ENCODE results near the gene FANCL.
A peak's percentile ranks its signal among the peaks of the same experiment; 100 is the strongest.
"Not testable (repeated sequence)": the region's sequence is repeated elsewhere in the genome, so short reads cannot be mapped to it uniquely, and the experiment has no call there.

Gene FANCL

DNA sequence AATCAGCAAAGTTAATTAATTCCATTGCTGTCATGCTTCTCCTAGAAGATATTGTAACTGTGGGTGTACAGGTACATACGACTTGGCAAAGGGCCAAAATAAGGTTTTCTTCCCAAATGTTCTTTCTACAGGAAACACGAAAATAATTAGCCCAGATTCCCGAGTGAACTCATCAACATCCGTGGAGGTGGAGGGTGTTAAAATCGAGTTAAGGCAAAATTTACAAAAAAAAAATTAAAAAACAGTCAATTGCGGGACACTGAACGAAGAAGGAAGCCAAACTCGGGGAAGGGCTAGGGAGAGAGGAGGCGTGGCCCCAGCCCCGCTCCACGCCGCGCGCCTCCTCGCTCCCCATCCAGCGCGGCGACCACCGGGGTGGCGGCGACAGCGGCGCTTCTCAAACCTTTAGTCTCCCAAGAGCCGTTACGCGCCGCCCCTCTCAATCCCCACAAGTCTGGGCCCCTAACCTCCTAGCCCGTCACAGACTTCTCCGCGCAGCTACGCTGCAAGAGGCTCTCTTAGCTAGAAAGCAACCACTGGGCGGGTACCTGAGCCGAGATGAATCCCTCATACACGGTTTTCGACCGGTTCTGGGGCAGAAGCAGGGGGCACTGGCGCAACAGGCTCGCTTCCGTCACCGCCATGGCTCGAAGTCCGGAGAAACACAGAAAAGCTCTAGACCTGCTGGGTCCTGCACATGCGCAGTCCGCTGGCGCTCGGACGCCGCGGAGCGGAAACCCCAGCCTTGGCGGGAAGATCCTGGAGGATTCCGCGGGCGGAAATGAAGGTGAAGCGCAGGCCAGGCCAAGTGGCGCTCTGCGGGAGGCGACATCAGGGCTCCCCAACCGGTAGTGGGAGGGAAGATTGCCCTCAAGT lies at the start of gene FANCL:
TSS of gene FANCL (minus strand) at position 656 of the 876 bp plus-strand sequence. CDS start at position 644, 12 bp downstream.
- DNase-seq = peak; percentile 71

DNA sequence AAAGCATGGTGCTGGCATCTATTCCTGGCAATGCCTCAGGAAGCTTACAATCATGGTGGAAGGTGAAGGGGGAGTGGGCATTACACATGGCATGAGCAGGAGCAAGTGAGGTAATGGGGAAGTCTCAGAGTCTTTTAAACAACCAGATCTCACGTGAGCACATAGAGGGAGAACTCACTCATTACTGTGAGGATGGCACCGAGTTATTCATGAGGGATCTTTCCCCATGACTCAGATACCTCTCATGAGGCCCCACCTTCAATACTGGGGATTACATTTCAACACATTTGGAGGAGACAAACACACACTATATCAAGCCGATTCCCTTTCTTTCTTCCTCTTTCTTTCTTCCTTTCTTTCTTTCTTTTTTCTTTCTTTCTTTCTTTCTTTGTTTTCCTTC lies 47.9 kb upstream of the FANCL start:
- DNase-seq = no peak

DNA sequence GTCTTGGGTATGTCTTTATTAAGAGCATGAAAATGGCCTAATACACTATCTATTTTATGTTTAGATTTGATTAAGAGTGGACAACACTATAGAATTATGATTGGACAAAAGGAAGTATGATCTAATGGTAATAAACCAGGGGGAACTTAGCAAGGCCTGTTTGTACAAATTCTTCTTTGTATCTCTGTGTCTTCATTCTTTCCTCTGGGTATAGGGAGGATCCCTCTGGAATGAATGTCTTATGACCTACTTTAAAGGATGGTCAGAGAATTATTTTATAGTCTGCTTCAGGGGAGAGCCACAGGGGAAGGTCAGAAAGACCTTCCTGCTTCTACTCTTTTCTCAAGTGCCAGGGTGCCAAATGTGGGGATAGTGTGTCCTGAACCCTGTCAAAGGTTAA lies 42.8 kb upstream of the FANCL start:
- DNase-seq = no peak

DNA sequence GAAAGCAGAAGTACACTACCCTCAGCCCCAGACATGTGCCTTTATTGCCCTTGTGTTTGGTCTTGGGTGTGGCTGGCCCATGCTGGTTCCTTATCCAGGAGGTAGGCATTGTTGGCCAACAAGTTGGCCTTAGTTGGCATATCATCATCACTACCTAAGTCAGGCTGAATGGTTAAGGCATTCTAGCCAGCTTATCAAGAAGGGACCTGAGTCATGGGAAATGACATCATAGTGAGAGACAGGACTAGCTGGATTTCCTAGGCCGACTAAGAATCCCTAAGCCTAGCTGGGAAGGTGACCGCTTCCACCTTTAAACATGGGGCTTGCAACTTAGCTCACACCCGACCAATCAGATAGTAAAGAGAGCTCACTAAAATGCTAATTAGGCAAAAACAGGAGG lies 34.0 kb upstream of the FANCL start:
- DNase-seq = not testable (repeated sequence)

DNA sequence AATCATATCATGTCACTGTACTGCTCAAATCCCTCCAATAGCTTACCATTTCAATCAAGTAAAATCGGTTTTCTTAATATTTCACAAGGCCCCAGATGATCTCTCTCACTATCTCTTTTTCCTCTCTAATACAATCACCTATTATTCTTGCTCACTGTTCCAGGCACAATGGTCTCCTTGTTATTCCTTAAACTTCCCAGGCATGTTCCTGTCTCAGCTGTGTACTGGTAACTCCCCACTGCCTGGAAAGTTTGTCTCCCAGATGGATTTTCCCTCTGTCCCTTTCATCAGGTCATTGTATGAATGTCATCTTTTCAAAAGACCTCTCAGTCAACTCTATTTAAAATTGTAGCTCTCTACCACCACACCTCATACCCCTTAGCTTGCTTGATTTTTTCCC lies 30.7 kb upstream of the FANCL start:
- no peak for DNase-seq

DNA sequence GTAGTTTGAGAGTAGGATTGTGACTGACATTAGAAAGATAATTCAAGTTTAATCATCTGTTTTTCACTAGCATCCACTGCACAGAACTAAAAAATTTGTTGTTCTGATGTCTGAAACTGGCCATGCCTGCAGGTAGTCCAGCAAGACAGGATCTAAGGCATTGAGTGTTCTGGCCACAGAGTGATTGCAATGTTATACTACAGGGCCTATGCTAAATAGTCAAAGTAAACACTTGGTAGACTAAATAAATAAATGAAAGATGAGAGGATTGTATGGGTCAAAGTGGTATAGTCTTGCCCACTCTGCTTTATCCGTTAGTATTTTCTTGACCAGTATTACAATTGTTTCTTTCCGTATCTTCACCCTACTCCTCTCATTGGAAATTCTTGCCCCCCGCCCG lies 27.6 kb upstream of the FANCL start:
- no peak for DNase-seq

DNA sequence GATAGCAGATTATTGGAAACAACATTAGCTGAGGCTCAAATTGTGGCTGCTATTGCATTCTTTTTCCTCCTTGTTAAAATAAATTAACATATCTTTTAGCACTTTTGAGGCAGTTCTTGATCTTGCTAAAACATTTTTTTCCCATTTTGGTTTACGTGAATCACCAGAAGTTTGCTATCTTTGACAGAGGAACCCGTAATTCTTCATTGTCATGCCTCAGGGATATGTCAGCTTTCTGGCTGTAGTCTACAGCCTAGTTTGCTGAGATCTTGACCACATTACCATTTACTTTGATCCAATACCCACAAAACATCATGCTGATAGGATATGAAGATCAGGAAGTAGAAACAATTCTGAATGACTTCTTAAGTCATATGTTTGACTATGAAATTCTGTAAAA lies 25.1 kb upstream of the FANCL start:
- no peak for DNase-seq

DNA sequence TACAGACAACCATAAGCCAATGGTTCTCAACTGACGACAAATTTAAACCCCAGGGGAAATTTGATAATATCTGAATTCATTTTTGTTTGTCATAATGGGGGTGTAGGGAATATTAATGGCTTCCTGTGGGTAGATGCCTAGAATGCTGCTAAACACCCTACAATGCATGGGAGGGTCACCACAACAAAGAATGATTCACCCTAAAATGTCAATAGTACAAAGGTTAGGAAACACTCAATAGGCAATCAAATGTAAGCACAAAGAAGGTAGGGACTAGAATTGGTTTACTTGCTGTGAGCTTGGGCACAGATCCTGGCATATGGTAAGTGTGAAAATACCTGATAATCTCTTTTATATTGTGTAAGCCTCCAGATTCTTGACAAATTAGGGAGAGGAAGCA lies 20.1 kb upstream of the FANCL start:
- DNase-seq = no peak

DNA sequence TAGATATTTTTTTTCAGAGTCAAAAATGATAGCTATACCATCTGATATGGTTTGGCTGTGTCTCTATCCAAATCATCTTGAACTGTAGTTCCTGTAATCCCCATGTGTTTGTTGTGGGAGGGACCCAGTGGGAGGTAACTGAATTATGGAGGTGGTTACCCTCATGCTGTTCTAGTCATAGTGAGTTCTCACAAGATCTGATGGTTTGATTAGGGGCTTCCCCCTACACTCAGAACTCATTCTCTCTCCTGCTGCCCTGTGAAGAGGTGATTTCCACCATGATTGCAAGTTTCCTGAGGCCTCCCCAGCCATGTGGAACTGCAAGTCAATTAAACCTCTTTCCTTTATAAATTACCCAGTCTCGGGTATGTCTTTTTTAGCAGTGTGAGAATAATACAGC lies 17.3 kb upstream of the FANCL start:
- not testable (repeated sequence) for DNase-seq

DNA sequence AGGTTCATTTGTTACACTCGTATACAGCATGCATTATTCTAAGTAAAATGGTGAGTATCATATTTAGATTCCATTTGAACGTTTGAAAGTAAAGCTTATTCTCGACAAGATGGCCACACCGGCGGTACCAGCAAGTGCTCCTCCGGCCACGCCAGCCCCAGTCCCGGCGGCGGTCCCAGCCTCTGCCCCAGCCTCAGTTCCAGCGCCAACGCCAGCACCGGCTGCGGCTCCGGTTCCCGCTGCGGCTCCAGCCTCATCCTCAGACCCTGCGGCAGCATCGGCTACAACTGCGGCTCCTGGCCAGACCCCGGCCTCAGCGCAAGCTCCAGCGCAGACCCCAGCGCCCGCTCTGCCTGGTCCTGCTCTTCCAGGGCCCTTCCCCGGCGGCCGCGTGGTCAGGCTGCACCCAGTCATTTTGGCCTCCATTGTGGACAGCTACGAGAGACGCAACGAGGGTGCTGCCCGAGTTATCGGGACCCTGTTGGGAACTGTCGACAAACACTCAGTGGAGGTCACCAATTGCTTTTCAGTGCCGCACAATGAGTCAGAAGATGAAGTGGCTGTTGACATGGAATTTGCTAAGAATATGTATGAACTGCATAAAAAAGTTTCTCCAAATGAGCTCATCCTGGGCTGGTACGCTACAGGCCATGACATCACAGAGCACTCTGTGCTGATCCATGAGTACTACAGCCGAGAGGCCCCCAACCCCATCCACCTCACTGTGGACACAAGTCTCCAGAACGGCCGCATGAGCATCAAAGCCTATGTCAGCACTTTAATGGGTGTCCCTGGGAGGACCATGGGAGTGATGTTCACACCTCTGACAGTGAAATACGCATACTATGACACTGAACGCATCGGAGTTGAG lies 10.4 kb upstream of the FANCL start:
- not testable (repeated sequence) for DNase-seq

DNA sequence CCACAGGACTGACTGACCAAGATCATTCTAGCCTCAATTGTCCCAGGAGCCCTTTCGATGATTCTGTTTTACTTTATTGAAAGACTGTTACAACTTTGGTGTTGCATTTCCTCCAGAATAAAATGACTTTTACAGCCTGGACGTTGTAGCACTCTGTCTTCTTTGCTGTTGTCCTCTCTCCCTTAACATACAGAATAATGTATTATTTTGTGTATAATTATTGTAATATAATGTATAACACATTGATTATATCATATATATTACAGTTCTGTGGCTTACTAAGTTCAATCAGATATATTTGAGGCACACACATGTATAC lies 380 bp upstream of the FANCL start:
- no peak for DNase-seq

DNA sequence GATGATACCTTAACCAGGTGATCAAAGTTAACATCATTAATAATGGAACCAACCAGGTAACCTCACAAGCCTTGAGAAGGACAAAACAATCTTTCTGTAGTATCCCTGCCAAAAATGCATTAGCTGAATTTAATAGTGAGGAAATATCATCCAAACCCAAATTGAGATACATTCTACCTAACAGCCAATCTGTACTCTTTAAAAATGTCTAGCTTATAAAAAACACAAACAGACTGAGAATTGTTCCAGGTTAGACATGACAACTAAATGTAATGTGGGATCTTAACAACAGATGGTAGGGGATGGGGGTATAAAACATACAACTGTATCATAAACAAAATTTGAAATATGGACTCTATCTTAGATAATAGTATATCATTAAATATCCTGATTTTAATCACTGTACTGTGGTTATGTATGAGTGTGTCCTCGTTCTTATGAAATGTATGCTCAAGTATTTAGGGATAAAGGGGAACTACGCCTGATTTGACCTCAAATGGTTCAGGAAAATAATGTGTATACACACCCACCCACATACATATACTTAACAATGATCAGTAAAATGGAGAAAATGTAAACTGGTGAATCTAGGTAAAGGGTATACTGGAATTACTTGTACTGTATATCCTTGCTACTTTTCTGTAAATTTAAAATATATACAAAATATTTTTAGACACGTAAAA lies 1.7 kb downstream of the FANCL start:
- DNase-seq = no peak

DNA sequence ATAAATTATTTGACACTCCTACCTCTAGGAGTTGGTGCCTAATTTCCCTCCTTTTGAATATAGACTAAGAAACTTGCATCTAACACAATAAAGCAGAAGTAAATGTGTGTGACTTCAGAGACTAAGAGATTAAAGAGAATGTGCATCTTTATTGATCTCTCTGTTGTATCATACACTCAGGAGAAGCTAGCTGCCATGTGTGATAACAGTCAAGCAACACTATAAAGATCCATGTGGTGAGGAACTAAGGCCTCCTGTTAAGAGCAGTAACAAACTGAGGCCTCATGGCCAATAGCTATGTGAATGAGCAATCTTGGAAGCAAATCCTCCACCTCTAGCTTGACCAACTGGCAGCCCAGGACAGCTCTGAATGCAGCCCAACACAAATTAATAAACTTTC lies 3.4 kb downstream of the FANCL start:
- no peak for DNase-seq

DNA sequence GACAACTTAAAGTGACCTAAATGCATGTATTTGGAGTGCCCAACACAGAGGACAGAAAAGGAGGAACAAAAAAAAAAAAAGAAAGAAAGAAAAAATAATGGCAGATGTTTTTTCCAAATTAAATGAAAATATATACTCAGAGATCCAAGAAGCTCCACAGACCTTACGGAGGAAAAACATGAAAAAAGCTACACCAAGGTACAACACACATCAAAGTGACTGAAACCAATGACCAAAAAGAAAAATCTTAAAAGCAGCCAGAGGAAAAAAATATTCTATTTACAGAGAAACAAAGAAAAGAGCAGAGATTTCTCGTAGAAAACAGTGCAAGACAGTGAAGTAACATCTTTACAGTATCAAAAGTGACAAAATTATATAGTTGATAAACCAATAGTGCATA lies 5.1 kb downstream of the FANCL start:
- no peak for DNase-seq

DNA sequence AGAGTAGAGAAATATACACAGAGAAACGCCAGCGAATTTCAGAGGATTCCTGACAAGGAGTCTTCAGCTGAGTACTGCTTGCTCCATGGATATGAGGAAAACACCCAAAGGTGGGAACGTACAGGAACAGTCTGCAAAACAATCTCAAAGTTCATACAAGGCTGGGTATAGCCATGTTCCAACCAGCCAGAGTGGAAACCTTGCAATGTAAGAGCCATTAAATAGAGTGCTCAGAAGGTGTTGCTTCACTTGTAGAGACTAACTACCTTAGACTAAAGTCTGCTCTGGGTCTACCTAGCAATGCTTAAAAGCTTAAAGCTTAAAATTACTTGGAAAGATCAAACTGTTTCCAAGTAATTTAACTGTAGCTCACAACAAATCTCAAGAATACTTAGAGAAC lies 6.0 kb downstream of the FANCL start:
- DNase-seq = no peak

DNA sequence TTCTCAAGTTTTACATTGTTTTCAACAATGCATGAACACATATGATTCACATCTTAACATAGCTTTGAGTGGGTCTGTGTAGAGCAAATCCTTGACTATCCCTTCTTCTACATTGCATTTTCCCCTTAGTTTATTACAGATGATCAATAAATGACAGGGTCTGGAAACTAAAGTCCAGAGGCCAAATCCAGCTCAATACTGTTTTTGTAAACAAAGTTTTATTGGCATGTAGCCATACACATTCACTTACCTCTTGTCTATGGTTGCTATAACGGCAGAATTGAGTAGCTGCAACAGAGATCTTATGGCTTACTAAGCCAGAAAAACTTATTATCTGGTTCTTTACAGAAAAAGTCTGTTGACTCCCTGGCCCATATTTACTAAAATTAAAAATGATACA lies 12.8 kb downstream of the FANCL start:
- DNase-seq = no peak

DNA sequence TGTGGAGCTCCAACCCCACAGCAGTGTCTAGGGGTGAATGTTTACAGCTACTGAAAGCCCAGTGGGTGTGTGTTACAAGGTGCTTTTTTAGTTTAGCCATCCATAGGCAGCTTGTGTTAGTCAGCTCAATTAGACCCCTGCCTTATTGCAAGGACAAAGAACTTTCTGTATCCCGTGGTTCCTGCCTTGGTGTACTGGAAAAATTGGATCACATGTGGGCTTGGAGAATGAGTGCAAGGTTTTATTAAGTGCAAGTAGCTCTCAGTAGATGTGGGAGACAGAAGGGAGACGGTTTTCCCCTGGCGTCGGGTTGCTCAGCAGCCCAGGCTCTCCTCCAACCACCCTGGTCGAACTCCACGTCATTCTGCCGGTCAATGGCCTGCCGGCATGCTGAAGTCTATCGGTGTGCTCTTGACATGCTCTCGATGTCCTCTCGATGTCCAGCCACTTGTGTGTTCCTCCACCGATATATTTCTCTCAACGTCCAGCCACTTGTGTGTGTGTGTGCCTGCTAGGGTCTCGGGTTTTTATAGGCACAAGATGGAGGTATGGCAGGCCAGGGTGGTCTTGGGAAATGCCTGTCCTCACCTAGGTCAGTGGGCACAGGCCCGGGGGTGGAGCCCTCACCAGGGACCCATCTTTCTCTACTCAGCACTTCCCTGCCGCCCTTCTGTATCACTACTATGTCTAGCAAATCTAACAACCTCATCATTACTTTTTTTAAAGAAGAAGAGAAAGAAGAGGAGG lies 13.8 kb downstream of the FANCL start:
- no peak for DNase-seq

DNA sequence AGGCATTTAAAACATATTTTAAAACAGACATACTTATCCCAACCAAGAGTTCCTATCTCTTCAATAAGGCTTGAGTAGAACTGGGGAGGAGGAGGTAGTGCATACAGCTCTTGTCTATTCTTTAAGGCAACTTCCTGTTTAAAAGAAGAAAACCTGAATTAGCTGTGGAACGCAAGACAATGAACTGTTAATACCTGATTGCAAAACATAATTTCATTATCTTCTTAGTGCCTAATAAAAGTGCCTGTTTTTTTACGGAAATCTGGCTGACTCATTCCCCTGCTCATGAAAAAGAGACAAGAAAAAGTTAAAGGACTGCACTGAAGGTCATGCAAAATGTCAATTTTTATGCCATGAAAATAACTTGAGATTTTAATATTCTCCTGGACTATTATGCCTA lies 19.2 kb downstream of the FANCL start:
- no peak for DNase-seq

DNA sequence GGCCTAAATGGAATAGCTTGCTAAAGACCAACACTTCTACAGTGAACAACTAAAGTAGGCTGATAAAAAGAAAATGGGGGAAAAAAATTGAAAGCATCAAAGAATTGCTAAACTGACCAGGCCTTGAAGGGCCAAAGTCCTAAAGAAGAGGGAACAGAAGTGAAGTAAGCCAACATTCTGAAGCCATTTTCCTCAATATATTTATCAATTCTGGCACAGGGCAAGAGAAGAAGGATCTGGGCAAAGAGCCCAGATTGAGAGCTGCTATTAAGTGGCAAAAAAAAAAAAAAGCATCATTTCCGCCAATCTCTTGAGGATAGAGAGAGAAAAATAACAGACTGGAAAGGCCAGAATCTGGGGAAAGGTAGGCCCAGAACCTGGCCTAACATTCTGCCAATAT lies 25.7 kb downstream of the FANCL start:
- DNase-seq = no peak

DNA sequence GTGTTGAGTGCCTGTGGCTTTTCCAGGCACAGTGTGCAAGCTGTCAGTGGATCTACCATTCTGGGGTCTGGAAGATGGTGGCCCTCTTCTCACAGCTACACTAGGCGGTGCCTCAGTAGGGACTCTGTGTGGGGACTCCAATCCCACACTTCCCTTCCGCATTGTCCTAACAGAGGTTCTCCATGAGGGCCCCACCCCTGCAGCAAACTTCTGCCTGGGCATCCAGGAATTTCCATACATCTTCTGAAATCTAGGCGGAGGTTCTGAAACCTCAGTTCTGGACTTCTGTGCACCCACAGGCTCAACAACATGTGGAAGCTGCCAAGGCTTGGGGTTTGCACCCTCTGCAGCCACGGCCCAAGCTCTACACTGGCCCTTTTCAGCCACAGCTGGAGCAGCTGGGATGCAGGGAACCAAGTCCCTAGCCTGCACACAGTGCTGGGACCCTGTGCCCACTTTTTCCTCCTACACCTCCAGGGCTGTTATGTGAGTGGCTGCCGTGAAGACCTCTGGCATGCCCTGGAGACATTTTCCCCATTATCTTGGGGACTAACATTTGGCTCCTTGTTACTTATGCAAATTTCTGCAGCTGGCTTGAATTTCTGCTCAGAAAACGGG lies 30.1 kb downstream of the FANCL start:
- not testable (repeated sequence) for DNase-seq

DNA sequence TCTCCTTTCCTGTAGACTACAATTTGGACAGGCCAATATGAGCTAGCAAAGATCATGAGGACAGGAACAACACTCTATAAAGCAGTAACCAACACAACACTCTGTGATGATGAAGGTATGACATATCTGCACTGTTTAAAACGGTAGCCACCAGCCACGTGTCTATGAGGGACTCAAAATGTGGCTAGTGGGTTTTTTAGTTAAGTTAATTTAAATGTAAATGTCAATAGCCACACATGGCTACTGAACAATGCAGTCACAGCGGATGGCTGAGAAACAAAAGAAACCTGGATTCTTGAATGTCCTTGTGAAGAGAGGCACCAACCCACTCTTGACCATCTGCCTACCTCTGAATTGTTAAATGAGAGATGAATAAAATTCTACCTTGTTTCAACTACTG lies 33.9 kb downstream of the FANCL start:
- DNase-seq = no peak

DNA sequence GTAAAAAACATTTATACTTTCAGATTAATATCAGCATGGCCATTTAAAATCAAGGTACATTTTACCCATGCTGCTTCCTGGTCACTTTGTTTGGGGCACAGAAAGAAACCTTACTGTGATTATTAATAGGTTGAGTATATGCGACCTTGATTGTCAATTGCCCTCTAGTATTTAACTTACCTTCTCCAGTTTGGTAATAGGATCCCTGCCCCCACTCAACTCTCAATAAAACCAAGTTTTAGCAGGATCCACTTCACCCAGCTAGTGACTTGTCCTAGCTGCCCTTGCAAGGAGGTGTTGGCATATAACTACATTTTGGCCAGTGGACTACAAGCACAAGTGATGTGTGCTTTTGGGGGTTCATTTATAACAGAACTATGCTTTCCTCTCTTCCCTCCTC lies 34.3 kb downstream of the FANCL start:
- DNase-seq = no peak
